ENCODE results near the gene TMEM267.

GRCh38 chr5:43425983-43426382, 57.7 kb downstream of the TMEM267 start:
- TF ChIP-seq, protein P1, sequence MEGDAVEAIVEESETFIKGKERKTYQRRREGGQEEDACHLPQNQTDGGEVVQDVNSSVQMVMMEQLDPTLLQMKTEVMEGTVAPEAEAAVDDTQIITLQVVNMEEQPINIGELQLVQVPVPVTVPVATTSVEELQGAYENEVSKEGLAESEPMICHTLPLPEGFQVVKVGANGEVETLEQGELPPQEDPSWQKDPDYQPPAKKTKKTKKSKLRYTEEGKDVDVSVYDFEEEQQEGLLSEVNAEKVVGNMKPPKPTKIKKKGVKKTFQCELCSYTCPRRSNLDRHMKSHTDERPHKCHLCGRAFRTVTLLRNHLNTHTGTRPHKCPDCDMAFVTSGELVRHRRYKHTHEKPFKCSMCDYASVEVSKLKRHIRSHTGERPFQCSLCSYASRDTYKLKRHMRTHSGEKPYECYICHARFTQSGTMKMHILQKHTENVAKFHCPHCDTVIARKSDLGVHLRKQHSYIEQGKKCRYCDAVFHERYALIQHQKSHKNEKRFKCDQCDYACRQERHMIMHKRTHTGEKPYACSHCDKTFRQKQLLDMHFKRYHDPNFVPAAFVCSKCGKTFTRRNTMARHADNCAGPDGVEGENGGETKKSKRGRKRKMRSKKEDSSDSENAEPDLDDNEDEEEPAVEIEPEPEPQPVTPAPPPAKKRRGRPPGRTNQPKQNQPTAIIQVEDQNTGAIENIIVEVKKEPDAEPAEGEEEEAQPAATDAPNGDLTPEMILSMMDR (conservative IDR thresholded peaks at IDR 0.05; ENCODE audit: low read depth, low read length), result no peak
- TF ChIP-seq EZH2 (IDR thresholded peaks at IDR 0.05; ENCODE audit: borderline replicate concordance, low read depth, low read length, poor library complexity, severe bottlenecking), result no peak

Data from A673 (cell line).